Neural progenitor cell (in vitro differentiated cells): ENCODE measurements around the gene NRGN. TPM values are rescaled to one million over a fixed set of nuclear protein-coding genes. Genes with fewer than 3 reads are reported as not detected.
A peak's percentile ranks its signal among the peaks of the same experiment; 100 is the strongest.

Experiments used
- DNase-seq: peaks from one replicate; pipeline ENCODE4 v3.0.0-alpha.2; 2016; ENCODE audit warnings: low spot score
- H2AFZ ChIP-seq: fragments of 200-600 bp; sonication (generic); replicated peaks from 2 replicates; pipeline ENCODE4 v1.6.1; 2016; ENCODE audit warnings: antibody characterized with exemption
- H3F3A ChIP-seq: fragments of 200-600 bp; sonication (generic); 2 replicates; pipeline ENCODE4 v1.6.1; 2016; ENCODE audit warnings: antibody characterized with exemption, low read depth
- H3K27ac ChIP-seq: fragments of 200-600 bp; sonication (generic); 2 replicates; pipeline ENCODE4 v1.5.1; 2016; ENCODE audit warnings: mild to moderate bottlenecking
- H3K27me3 ChIP-seq: fragments of 200-600 bp; sonication (generic); 2 replicates; pipeline ENCODE4 v1.6.1; 2016; ENCODE audit warnings: mild to moderate bottlenecking, moderate library complexity
- H3K36me3 ChIP-seq: fragments of 200-600 bp; sonication (generic); 2 replicates; pipeline ENCODE4 v1.5.1; 2016
- H3K4me1 ChIP-seq: fragments of 200-600 bp; sonication (generic); 2 replicates; pipeline ENCODE4 v1.6.1; 2016; ENCODE audit warnings: mixed run types
- H3K4me2 ChIP-seq: fragments of 200-600 bp; sonication (generic); 2 replicates; pipeline ENCODE4 v1.6.1; 2016
- H3K4me3 ChIP-seq: fragments of 200-600 bp; sonication (generic); 2 replicates; pipeline ENCODE4 v1.5.1; 2016
- H3K79me2 ChIP-seq: fragments of 200-600 bp; sonication (generic); 2 replicates; pipeline ENCODE4 v1.6.1; 2016; ENCODE audit warnings: low read depth
- H3K9ac ChIP-seq: fragments of 200-600 bp; sonication (generic); 2 replicates; pipeline ENCODE4 v1.6.1; 2016
- H3K9me3 ChIP-seq: fragments of 200-600 bp; sonication (generic); 2 replicates; pipeline ENCODE4 v1.5.1; 2016; ENCODE audit warnings: low read depth
- H4K20me1 ChIP-seq: fragments of 200-600 bp; sonication (generic); 2 replicates; pipeline ENCODE4 v1.6.1; 2016; ENCODE audit warnings: low read depth
- H3K27ac Mint-ChIP-seq: 3 replicates; pipeline ENCODE4 v1.8.0; 2021; ENCODE audit warnings: mixed read lengths
- H3K27me3 Mint-ChIP-seq: 2 replicates; pipeline ENCODE4 v1.8.0; 2022; ENCODE audit warnings: low read depth, mild to moderate bottlenecking, inconsistent platforms, moderate library complexity, mixed read lengths; ENCODE audit not compliant: insufficient read depth
- H3K36me3 Mint-ChIP-seq: 3 replicates; pipeline ENCODE4 v1.8.0; 2021; ENCODE audit warnings: mixed read lengths
- H3K4me1 Mint-ChIP-seq: 3 replicates; pipeline ENCODE4 v1.8.0; 2021; ENCODE audit warnings: mixed read lengths
- H3K4me3 Mint-ChIP-seq: 3 replicates; pipeline ENCODE4 v1.8.0; 2021; ENCODE audit warnings: mild to moderate bottlenecking, moderate library complexity, mixed read lengths
- H3K9me3 Mint-ChIP-seq: 3 replicates; pipeline ENCODE4 v1.8.0; 2020; ENCODE audit warnings: mixed read lengths
- CTCF ChIP-seq: fragments of 200-600 bp; sonication (generic); IDR thresholded peaks from 2 replicates; pipeline ENCODE4 v1.5.1; 2017; ENCODE audit warnings: antibody characterized with exemption, mild to moderate bottlenecking
- EZH2 ChIP-seq: fragments of 200-600 bp; sonication (generic); IDR thresholded peaks from 2 replicates; pipeline ENCODE4 v1.6.1; 2017; ENCODE audit warnings: antibody characterized with exemption, mild to moderate bottlenecking, moderate library complexity
- EZH2phosphoT487 ChIP-seq: fragments of 200-600 bp; sonication (generic); IDR thresholded peaks from 2 replicates; pipeline ENCODE4 v1.6.1; 2017; ENCODE audit warnings: antibody characterized with exemption
- total RNA-seq: library from RNA; depleted of rRNA; stranded (reverse); fragments of >200 nt; gene quantifications from 2 replicates; pipeline ENCODE4 v1.2.3, GENCODE V29; 2015; ENCODE audit warnings: low replicate concordance

NRGN gene
- total RNA-seq, 1 donor from 2014 or later: 0.39 TPM

- H3K4me3 Mint-ChIP-seq: no peak overlapping the region
- DNase-seq: no peak
- Histone ChIP-seq H2AFZ (no peak overlapping the region), H4K20me1 (peaks cover 5% of the 10 kb centered on the region), H3F3A (peaks cover 6% of the 10 kb centered on the region), H3K27ac (no peak overlapping the region), H3K4me3 (no peak overlapping the region), H3K4me1 (peaks cover 12% of the 10 kb centered on the region), H3K36me3 (no peaks in the 10 kb centered on the region), H3K79me2 (no peaks in the 10 kb centered on the region), H3K9me3 (no peaks in the 10 kb centered on the region), H3K4me2 (no peak overlapping the region), H3K9ac (no peak overlapping the region), H3K27me3 (peaks cover 88% of the 10 kb centered on the region)
- H3K27me3 Mint-ChIP-seq: peaks cover 65% of the 10 kb centered on the region
- H3K4me1 Mint-ChIP-seq: peaks cover 29% of the 10 kb centered on the region
- no peaks in the 10 kb centered on the region for H3K36me3 Mint-ChIP-seq
- no peak overlapping the region for H3K27ac Mint-ChIP-seq
- no peaks in the 10 kb centered on the region for H3K9me3 Mint-ChIP-seq
- TF ChIP-seq EZH2 (no peak), CTCF (no peak), EZH2phosphoT487 (no peak)
Measured at GRCh38 chr11:124754309-124754708, 14.6 kb downstream of the NRGN start.

- no peak overlapping the region for H3K4me3 ChIP-seq
Measured at GRCh38 chr11:124754710-124755109, 15.0 kb downstream of the NRGN start.

GRCh38 chr11:124756033-124756752 is 16.5 kb downstream of the NRGN start:
- DNase-seq: no peak
- H3F3A ChIP-seq: peaks cover 17% of the 10 kb centered on the region
- H3K4me1 Mint-ChIP-seq: peaks cover 38% of the 10 kb centered on the region
- peaks cover 88% of the 10 kb centered on the region for H3K27me3 ChIP-seq
- H2AFZ ChIP-seq: no peak overlapping the region
- H3K27me3 Mint-ChIP-seq: peaks cover 66% of the 10 kb centered on the region
- H3K79me2 ChIP-seq: no peaks in the 10 kb centered on the region
- H3K4me1 ChIP-seq: peaks cover 30% of the 10 kb centered on the region
- no peak overlapping the region for H3K4me3 Mint-ChIP-seq
- H3K4me3 ChIP-seq: no peak overlapping the region
- no peak overlapping the region for H3K9ac ChIP-seq
- no peak overlapping the region for H3K4me2 ChIP-seq
- H3K27ac Mint-ChIP-seq: no peak overlapping the region
- H3K36me3 Mint-ChIP-seq: no peaks in the 10 kb centered on the region
- H3K9me3 ChIP-seq: no peaks in the 10 kb centered on the region
- no peaks in the 10 kb centered on the region for H3K9me3 Mint-ChIP-seq
- peaks cover 22% of the 10 kb centered on the region for H4K20me1 ChIP-seq
- TF ChIP-seq EZH2 (no peak), CTCF (no peak), EZH2phosphoT487 (no peak)
- H3K27ac ChIP-seq: no peak overlapping the region
- no peaks in the 10 kb centered on the region for H3K36me3 ChIP-seq

More at GRCh38 chr11:124754710-124755109, 15.0 kb downstream of the NRGN start:
- H3K4me2 ChIP-seq: no peak overlapping the region
- no peak overlapping the region for H3K9ac ChIP-seq
- H3K9me3 ChIP-seq: no peaks in the 10 kb centered on the region
- H3K4me1 ChIP-seq: peaks cover 16% of the 10 kb centered on the region
- peaks cover 88% of the 10 kb centered on the region for H3K27me3 ChIP-seq
- peaks cover 9% of the 10 kb centered on the region for H4K20me1 ChIP-seq
- peak; percentile 48 for DNase-seq
- no peaks in the 10 kb centered on the region for H3K36me3 ChIP-seq
- no peaks in the 10 kb centered on the region for H3K79me2 ChIP-seq
- Mint-ChIP-seq H3K36me3 (no peaks in the 10 kb centered on the region), H3K9me3 (no peaks in the 10 kb centered on the region), H3K4me3 (no peak overlapping the region), H3K27ac (no peak overlapping the region), H3K27me3 (peaks cover 65% of the 10 kb centered on the region), H3K4me1 (peaks cover 29% of the 10 kb centered on the region)
- no peak overlapping the region for H2AFZ ChIP-seq
- peaks cover 9% of the 10 kb centered on the region for H3F3A ChIP-seq
- no peak overlapping the region for H3K27ac ChIP-seq
- TF ChIP-seq EZH2phosphoT487: no peak
- no peak for TF ChIP-seq CTCF
- TF ChIP-seq EZH2: no peak
